LNCAP (cell line): ENCODE results near the gene ANKRD31.

Source experiments
- CTCF ChIP-seq: fragments of 450-650 bp; IDR thresholded peaks from 2 replicates; pipeline ENCODE4 v1.5.1; 2017; ENCODE audit warnings: mild to moderate bottlenecking

Gene ANKRD31

GRCh38 chr5:75021800-75022199 is 214.9 kb downstream of the ANKRD31 start:
- no peak for TF ChIP-seq CTCF

DNA sequence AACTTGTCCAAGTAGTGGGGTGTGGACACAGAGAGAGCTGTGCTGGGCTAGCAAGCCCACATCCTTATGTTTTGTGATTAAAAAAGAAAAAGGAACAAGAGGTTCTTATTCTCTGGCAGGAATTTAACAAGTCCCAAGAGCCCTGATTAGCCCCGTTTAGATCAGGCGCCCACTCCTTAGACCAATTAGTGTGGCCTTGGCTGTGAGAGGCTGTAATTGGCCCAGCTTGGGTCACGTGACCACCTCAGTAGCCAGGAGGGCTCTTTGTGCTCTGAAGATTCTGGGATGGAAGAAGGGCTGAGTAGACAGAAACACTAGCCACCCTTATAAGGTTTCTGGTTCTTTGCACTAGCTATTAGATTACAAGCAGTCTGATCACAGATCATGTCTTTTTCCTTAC is 215.5 kb downstream of the ANKRD31 start:
- TF ChIP-seq CTCF, result no peak

DNA sequence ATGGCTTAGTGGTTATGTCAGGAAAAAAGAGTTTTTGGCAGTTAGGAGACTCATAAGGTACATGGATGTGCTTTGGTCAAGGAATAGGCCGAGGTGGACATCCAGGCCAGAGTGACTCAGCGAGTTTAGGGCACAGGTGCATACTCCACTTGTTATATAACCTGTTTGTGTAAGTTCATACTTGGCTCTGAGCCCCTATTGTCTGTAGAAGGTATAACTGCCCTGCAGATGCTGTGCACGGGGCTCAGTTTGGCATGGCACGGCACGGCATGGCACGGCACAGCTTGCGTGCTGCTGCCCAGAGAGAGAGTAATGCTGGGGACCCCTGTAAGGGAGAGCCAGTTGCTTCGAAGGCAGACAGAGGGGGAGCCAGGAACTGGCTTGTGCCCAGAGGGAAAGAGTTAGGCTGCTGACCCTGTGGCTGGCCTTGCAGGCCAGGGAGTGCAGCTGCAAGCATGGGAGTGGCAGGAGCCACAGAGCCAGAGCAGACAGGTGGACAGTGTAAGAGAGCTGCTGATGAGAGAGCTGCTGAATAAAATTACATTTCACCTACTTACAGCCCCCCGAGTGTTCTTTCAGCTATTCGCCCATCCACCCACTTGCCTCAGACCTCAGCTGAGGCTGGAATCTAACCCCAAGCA is 216.5 kb downstream of the ANKRD31 start:
- no peak for TF ChIP-seq CTCF

DNA sequence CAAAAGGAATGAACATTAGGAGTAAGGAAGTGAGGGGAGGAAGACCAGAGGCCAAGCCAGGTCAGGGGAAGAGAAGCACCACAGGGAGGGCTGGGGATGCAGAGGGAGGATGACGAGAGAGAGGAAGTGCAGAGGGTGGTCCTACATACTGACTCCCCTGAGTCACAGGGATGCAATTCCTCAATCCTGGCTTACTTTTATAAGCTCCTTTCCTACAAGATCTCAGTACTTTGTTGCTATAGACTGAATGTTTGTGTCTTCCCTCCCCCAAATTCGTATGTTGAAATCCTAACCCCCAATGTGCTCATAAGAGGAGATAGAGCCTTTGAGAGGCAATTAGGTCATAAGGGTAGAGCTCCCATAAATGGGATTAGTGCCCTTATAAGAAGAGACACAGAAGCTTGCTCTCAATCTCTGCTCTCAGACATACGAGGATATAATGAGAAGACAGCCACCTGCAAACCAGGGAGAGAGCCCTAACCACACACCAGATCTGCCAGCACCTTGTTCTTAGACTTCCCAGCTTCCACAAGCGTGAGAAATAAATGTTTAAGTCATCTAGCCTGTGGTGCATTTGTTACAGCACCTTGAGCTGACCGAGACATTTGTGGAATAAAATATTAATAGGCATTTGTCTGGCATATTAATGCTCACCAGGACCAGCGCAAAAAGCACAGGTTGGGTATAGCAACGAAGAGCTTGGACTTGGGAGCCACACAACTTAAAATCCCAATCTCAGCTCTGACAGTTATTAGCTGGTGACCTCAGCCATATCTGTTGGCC is 217.7 kb downstream of the ANKRD31 start:
- TF ChIP-seq CTCF, result no peak
